Measurements from ENCODE around the gene SPATS2L. TPM values are rescaled to one million over a fixed set of nuclear protein-coding genes. Genes with fewer than 3 reads are reported as not detected.

The SPATS2L gene
- total RNA-seq, 1 donor from 2014 or later = 36.6 TPM

DNA sequence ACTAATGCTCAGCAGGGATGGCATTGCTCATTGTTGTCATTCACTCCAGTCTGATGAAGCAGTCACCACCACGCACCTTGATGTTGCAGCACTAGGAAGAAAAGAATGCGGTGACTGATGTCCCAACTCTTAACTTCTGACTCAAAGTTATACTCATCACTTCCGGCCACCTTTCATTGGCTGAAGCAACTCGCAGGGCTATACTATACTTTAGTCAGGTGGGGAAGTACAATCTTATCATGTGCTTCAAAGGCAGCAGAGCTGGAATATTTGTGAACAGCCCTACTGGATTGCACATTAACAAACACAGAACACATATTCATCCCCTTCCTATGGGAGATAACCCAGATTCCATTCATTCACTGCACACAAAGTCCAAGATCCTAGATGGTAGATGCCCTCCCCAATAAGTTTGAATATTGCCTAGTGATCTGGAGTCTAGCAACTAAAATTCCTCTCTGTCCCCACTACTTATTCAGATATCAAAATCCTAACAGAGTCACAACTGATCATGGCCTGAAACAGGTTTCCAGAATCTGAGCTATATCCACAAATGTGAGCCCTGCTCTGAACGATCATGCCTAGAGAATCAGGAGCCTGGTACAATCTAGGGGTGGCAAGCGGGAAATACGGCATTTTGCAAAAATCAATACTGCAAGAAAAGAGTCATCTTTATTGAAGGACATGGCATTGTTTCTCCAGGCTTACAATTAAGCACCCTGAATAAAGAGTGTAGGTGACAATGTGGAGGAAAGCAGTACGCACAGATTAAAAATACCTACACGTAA is 3.4 kb upstream of the SPATS2L start:
- intact Hi-C loops (cut with DNase I) = no loop called here
- H3K36me3 ChIP-seq = no peaks in the 10 kb centered on the region

DNA sequence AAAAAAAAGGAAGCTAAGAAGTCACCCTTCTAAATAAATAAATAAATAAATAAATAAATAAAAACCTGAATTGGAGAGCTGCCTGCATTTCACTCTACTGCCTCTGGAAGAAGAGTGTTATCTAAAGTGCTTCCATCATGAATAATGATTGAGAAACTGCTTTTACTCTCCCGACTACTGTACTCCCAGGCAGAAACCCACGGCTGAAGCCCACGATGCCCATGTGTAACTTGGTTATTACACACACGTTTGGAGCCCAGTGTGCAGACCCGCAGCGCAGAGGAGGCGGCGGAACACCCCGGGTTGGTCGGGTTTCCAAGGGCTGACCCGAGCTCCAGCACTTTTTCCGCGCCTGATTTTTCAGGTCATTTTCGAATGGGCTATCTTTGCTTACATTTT is 697 bp upstream of the SPATS2L start:
- Histone ChIP-seq H3K36me3 (no peaks in the 10 kb centered on the region), H3K27me3 (no peaks in the 10 kb centered on the region), H3K27ac (peak overlapping the region; percentile 86 to 91), H3K4me3 (peak overlapping the region; percentile 77 to 87), H3K9me3 (no peaks in the 10 kb centered on the region), H3K4me1 (peaks cover 0 to 2% of the 10 kb centered on the region in 2 donors)
- TF ChIP-seq, protein P1, sequence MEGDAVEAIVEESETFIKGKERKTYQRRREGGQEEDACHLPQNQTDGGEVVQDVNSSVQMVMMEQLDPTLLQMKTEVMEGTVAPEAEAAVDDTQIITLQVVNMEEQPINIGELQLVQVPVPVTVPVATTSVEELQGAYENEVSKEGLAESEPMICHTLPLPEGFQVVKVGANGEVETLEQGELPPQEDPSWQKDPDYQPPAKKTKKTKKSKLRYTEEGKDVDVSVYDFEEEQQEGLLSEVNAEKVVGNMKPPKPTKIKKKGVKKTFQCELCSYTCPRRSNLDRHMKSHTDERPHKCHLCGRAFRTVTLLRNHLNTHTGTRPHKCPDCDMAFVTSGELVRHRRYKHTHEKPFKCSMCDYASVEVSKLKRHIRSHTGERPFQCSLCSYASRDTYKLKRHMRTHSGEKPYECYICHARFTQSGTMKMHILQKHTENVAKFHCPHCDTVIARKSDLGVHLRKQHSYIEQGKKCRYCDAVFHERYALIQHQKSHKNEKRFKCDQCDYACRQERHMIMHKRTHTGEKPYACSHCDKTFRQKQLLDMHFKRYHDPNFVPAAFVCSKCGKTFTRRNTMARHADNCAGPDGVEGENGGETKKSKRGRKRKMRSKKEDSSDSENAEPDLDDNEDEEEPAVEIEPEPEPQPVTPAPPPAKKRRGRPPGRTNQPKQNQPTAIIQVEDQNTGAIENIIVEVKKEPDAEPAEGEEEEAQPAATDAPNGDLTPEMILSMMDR (IDR thresholded peaks at IDR 0.05) = no peak
- peak in 1 of 2 donors; percentile 65 for DNase-seq (ENCODE audit: low spot score in 2 of 2)
- intact Hi-C loops (cut with DNase I) = loop anchor here (2.0 to 5.0 kb wide), 5 partner anchors 47 to 557 kb away; partner anchors contain the start of gene CLK1

More for the DNA sequence above, 3.4 kb upstream of the SPATS2L start:
- Histone ChIP-seq H3K4me1 (no peaks in the 10 kb centered on the region), H3K27ac (no peak overlapping the region), H3K4me3 (no peak overlapping the region), H3K27me3 (no peaks in the 10 kb centered on the region), H3K9me3 (no peaks in the 10 kb centered on the region)
- no peak for DNase-seq (ENCODE audit: low spot score in 2 of 2)
- TF ChIP-seq, protein P1 (IDR thresholded peaks at IDR 0.05) = no peak

DNA sequence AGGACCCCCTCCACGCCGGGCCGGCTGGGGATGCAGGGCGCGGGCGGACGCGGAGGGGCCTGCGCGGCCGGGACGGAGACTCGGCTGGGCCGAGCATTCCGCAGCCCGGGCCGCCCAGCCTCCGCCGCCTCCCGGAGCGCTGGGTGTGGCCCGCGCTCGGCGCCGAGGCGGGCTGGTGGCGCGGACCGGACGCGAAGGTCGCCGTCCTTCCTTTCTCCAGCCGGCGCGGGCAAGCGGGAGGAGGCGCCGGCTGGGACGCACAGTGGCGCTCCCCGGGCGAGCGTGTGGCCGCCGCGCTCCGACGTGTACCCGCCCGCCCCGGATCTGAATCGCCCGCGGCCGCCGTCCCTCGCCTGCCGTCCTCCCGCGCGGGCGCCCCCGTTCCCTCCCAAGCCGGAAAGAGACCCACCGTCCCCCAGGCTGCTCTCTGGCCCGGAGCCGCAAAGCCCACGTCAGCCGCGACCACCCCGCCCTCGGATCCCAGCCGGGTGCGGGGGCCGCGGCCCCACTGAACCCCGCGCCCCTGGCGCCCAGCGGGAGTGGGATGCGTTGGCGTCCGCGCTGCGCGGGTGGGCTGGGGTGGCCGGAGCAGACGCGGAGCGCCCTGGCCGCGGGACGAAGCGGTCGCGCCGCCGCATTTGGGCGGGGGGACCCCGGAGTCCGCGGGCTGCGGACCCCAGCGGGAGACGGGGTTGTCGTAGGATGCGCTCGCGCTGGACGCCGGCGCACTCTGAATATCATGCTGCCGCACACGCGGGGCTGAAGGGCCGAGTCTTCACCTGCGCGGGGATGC is 634 bp downstream of the SPATS2L start:
- Histone ChIP-seq H3K36me3 (no peaks in the 10 kb centered on the region), H3K27ac (peak overlapping the region; percentile 86 to 91), H3K27me3 (no peaks in the 10 kb centered on the region), H3K4me1 (peaks cover 0 to 12% of the 10 kb centered on the region in 2 donors), H3K9me3 (no peaks in the 10 kb centered on the region), H3K4me3 (peak overlapping the region; percentile 77 to 87)
- intact Hi-C loops (cut with DNase I) = loop anchor here (2.0 to 5.0 kb wide), 5 partner anchors 46 to 555 kb away; partner anchors contain the start of gene CLK1
- DNase-seq (ENCODE audit: low spot score in 2 of 2) = peak in 1 of 2 donors; percentile 70
- TF ChIP-seq, protein P1 (IDR thresholded peaks at IDR 0.05) = no peak

DNA sequence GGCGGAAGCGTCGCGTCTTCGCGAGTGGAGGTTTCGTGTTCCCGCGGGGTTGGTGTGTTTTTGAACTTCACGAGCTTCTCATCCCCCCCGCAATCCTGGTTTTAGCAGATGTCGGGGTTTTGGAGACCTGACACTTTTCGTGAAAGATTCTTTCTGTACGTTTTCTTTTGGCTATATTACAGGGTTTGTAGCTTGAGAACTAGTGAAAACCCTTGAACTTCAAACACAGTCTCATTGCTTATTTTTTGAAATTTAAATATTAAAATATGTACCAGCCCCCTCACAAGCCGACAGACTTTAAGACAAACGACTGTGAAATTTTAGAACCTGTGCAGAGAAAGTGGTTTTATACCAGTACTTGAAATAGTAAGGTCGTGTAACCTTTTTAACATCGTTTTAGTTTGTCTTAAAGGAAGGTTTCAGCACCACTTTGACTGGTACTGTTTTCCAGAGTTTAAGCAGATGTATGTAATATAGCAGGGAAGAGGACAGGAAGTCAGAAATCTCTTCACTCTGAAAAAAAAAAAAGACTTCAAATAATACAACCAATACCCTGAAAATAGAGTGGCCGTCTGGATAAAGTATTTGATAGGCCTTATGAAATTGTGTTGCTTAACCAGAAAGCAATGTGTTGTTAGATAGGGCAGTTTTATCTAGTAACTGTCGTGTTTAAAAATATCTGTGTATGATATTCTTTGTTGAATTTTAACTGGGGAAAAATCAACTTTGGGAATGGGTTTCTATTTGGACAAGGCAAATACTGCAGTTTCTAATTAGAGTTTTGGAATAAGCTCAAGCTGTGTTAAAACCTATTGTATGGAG is 1.4 kb downstream of the SPATS2L start:
- Histone ChIP-seq H3K27ac (peak overlapping the region; percentile 86 to 91), H3K4me1 (peaks cover 0 to 12% of the 10 kb centered on the region in 2 donors), H3K4me3 (peak overlapping the region; percentile 77 to 87), H3K27me3 (no peaks in the 10 kb centered on the region), H3K36me3 (no peaks in the 10 kb centered on the region), H3K9me3 (no peaks in the 10 kb centered on the region)
- no peak for DNase-seq (ENCODE audit: low spot score in 2 of 2)
- TF ChIP-seq, protein P1 (IDR thresholded peaks at IDR 0.05) = no peak
- intact Hi-C loops (cut with DNase I) = loop anchor here (2.0 to 5.0 kb wide), 5 partner anchors 45 to 554 kb away; partner anchors contain the start of gene CLK1
